Activated T-helper 1 cell treated with anti-CD3 and anti-CD28 coated beads, Interleukin-2, amount 50 U/mL, for 16 hours (primary cell): ENCODE results near the gene TNIK.
"Not testable (repeated sequence)": the region's sequence is repeated elsewhere in the genome, so short reads cannot be mapped to it uniquely, and the experiment has no call there.

Experiments used
- DNase-seq, 2 donors: peaks; one replicate each; pipeline ENCODE4 v3.0.0-alpha.2; 2020; ENCODE audit warnings: low read depth in 1 of 2, low spot score in 1 of 2

Gene TNIK

DNA sequence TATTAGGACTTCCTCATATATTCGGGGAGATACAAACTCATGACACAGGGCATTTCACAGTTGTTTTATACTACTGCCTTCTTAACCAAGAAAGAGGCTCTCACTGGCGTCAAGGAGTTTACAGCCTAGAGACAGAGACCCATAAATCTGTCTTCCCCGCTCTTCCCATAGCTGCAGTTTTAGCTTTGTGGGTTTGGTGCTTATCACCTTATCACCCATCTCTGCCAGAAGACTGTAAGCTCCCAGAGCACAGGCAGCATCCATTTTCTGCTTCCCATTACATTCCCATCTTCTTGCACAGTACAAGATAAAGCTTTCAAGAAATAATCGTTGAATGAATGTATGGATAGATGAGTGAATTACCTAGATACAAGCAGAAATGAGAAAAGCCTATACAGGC is 144.3 kb downstream of the TNIK start:
- DNase-seq = no peak

- no peak for DNase-seq
These were observed 145.1 kb downstream of the TNIK start for GRCh38 chr3:171315101-171315500.

DNA sequence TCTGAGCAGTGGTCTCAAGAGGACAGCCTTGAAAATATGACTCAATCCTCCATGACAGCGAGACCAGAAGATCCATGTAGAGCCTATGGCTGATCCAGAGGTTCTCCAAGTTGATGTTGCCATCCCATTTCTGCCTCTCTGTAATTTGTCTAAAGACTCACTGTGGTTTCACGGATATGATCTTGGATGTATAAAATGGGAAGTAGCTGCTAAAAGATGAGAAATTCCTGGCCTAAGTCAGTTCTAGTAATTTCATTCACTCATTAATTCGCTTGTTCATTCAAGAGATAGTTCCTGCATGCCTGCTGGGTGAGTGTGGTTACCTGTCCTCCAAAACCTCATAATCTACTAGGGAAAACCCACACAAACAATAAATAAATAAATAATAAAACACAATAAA is 145.9 kb downstream of the TNIK start:
- no peak for DNase-seq

DNA sequence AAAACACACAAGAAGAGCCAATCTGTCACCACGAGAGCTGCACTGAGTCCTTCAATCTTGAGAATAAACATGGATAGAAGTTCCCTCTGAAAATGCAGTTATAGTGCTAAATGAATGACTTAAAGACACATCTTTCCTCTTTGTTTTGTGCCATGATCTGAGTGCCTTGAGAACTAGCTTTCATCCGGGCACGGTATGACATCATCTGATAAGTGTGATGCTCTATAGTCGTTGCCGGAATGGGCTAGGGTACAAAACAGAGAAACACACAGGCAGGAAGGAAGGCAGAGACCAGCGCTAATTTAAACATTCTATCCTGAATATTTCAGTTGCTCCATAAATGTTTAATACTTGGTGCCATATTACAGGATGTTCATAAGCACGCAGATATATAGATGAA is 146.5 kb downstream of the TNIK start:
- DNase-seq = no peak

DNA sequence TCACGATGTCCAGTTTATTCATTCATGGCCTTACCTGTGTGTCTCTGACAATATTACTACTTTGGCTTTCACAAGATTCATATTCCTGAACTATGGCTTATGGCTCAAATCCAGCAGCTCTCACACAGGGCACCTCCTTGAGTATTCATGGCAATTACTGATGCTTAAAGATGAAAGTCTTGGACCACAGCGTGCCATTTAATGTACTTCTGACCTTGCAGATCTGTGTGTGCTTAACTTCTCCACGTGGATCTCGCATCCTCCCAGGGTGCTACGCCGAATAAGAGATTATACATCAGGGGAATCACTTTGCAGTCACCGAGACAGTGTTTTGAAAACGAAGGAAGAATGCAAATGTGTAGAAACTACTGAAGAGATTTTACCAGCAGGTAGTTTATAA is 147.5 kb downstream of the TNIK start:
- no peak for DNase-seq

DNA sequence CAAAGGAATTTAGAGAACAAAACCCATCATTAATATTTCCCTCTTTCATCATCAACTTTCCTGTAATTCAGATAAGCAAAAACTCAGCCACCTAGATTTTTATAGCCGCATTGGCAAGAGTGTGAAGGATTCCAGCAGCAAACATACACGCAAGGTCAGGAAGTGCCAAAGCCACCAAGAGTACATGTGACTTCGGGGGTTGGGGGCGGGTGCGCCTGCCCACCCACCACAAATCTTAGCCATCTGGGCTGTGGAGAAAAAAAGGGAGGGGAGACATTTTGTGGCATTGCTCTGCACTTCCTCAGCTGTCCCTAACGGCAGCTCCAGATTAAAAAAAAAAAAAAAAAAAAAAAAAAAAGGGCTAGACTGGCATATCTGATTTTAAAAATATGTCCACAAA is 148.4 kb downstream of the TNIK start:
- DNase-seq = no peak

DNA sequence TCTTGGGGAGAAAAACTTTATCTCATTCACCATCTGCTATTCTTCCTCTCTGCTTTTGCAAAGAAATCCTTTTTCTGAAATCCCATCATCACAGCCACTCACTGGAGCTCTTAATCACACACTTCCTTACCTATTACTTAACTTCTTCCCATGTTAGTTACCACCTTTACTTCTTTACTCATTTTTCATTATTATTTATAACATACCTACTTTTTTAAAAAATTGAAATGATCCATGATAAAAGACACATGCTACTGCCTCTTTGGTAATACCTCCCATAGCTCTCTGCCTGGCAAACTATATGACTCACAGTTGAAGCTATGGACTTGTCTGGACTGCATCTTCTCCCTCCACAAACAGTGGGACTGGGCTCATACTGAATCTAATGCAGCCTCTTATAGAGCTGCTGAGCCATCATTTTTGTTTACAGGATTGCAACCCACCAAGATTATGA is 150.3 kb downstream of the TNIK start:
- no peak for DNase-seq

DNA sequence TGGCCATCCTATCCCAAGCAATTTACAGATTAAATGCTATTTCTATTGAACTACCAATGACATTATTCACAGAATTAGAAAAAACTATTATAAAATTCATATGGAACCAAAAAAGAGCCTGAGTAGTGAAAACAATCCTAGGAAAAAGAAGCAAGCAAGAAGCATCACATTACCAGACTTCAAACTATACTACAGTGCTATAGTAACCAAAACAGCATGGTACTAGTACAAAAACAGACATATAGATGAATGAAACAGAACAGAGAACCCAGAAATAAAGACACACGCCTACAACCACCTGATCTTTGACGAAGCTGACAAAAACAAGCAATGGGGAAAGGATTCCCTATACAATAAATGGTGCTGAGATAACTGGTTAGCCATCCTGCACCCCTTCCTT is 152.2 kb downstream of the TNIK start:
- no peak for DNase-seq

DNA sequence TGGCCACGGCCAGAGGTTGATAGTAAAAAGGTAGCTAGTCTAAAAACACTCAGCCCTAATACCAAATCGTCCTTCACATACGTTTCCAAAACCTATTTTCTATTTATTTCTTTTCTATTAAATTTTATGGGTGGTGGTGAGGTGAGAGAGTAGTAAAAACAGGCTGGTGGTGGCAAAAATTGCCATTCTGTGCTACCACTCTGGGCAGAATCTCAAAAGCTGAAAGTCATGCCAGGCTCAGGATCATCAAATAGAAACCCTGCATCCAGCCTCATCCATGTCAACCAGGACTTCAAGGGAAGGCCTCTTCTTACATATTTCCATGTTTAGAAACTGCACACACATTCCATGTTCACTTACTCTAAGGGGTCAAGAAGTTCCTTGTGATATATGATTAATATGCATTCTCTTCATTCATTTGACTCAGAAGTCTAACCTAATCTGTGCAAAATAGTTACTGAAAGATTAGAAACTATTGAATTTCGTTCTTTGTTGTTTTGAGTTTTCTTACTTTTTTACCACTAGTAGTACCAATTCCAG is 153.1 kb downstream of the TNIK start:
- DNase-seq = no peak

GRCh38 chr3:171306631-171307030 is 153.6 kb downstream of the TNIK start:
- DNase-seq = no peak

DNA sequence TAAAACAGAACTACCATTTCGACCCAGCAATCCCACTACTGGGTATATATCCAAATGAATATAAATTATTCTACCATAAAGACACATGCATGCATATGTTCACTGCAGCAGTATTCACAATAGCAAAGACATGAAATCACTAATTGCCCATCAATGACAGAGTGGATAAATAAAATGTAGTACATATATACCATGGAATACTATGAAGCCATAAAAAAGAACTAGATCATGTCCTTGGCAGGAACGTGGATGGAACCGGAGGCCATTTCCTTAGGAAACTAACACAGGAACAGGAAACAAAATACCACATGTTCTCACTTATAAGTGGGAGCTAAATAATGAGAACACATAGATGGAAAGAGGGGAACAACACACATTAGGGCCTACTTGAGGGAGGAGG is 154.4 kb downstream of the TNIK start:
- not testable (repeated sequence) for DNase-seq

DNA sequence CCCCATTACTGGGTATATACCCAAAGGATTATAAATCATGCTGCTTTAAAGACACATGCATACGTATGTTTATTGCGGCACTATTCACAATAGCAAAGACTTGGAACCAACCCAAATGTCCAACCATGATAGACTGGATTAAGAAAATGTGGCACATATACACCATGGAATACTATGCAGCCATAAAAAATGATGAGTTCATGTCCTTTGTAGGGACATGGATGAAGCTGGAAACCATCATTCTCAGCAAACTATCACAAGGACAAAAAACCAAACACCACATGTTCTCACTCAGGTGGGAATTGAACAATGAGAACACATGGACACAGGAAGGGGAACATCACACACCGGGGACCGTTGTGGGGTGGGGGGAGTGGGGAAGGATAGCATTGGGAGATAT is 155.7 kb downstream of the TNIK start:
- DNase-seq = not testable (repeated sequence)

DNA sequence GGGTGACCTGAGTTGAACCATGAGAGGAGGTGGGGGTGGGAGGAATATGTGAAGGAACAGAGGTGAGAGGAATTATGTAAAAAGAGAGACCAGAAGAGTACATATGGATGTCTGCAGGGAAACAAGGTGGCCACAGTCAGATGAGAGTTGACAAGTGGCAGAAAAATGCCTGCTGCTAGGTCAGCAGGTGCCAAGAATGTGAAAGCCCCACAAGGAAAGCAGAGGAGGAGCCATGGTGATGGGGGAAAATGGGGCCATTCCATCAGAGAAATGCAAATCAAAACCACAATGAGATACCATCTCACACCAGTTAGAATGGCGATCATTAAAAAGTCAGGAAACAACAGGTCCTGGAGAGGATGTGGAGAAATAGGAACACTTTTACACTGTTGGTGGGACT is 156.2 kb downstream of the TNIK start:
- DNase-seq = not testable (repeated sequence)

- DNase-seq = no peak
These were observed 158.2 kb downstream of the TNIK start for GRCh38 chr3:171301998-171302397.

DNA sequence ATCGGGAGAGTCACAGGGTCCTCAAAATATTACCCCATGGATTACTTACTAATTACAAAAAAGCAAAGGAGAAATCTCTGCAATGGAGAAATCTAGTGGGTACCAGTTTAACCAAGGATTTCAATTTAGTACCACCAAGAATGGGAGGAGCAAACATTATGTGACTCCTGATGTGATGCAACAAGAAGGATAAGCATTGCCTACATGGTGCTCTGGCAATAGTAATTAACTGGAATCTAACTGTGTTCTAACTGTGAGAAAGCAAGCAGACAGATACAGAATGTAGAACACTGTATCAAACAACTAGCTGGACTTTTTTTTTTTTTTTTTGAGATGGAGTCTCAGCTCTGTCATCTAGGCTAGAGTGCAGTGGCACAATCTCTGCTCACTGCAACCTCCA is 159.2 kb downstream of the TNIK start:
- no peak for DNase-seq

DNA sequence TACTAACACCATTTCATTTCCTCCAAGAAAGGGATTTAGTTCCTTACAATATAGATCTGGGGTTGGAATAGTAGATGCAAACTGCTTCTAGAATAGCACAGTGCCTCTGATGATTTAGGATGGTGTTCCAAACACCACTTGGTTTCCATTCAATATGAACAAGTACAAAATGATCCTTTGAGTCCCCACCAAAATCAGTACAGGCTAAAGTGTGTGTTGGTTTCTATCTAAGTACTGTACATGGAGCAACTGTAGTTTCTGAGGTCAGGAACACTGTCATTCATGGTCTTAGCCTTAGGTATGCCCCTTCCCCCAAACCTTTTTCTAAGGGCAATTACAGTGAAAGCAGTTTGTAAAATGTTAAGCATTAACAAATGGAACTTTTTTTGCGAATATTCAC is 162.3 kb downstream of the TNIK start:
- no peak for DNase-seq

DNA sequence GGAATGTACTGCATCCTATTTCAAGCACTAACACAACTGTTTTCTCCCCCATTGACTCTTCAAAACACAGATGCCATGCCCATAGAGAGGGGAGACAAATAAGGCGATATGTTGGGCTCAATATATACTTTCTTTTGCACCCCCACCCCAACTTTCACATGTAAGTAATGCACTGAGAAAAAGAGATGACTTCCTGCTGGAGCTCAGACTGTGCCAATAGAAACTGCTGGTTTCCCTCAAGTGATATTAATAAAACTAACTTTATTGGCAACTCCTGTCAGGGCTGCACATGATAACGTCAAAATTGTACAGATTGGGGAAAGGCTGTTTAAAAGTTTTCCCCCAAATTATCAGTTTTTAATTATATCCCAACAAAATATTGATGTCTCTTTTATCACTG is 163.0 kb downstream of the TNIK start:
- DNase-seq = no peak

- DNase-seq = no peak
These were observed 164.5 kb downstream of the TNIK start for GRCh38 chr3:171295484-171296373.

GRCh38 chr3:171293142-171293782 is 166.9 kb downstream of the TNIK start:
- no peak for DNase-seq

DNA sequence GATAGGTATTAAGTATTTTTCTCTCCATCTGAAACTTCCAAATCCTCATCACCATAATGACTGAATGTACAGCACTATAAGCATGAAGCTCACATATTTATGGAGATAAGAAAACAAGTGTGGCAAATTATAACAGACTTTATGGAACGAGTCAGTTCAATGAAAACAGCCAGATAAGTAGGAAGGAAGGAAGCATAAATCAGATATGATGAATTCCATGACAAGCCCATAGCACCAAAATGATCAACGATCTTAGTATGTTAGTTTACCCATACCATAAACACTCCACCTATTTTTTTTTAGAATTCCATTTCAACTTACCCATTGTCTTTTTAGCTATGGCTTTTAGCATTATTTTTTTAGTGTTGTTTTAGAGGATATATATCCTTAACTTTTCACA is 169.5 kb downstream of the TNIK start:
- no peak for DNase-seq

GRCh38 chr3:171289291-171289690 is 170.9 kb downstream of the TNIK start:
- no peak for DNase-seq

DNA sequence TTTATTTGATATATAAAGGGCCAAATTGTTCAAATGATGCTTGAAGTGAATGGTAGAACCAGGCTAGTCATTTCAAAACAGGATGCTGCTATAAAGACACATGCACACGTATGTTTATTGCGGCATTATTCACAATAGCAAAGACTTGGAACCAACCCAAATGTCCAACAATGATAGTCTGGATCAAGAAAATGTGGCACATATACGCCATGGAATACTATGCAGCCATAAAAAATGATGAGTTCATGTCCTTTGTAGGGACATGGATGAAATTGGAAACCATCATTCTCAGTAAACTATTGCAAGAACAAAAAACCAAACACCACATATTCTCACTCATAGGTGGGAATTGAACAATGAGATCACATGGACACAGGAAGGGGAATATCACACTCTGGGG is 172.4 kb downstream of the TNIK start:
- DNase-seq = not testable (repeated sequence)
